D341Med (cell line): ENCODE measurements around the gene NPNT.
"Not testable (repeated sequence)": the region's sequence is repeated elsewhere in the genome, so short reads cannot be mapped to it uniquely, and the experiment has no call there.

Source experiments
- DNase-seq: peaks from one replicate; pipeline ENCODE4 v3.0.0; 2012; ENCODE audit warnings: low spot score

NPNT gene

DNA sequence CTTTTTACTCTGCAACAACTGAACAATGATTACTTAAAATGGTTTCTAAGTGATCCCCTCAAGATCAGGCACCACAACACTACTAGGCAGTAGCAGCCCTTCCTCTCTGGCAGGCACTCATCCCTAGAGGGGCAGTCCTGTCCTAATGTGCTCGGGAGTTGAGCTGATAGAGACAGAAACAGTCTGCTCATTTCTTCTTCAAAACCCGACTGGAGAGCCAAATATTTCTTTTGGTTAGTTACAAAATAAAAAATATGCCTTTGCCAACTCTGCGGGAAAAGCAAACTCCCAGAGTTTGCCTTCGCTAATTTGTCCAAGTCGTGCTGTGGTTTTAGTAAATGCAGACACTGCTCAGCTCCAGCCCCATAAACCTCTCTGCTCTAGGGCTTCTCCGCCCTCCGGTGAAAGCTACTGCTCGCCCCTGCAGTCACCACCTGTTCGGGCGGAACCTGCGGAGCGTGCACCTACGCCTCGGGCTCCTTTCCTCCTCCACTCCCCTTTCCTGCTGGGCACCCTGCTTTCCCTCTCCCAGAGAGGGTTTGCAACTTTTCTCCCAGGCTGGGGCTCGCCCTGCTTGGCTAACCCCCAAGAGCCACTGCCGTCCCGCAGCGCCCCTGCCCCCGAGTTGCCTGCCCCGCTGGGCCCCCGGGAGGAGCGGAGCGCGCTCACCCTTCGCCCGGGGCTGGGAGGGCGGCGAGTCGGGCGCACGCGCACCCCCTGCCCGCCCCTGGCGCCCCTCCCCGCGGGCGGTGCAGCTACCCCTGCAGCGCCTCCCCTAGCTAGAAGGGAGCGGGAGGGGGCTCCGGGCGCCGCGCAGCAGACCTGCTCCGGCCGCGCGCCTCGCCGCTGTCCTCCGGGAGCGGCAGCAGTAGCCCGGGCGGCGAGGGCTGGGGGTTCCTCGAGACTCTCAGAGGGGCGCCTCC is at the start of gene NPNT:
NPNT (plus strand) TSS at position 812 of the 923 bp plus-strand sequence. CDS start 182 bp downstream, outside the sequence.
- DNase-seq = peak; percentile 77

GRCh38 chr4:105845559-105845958 is 49.7 kb upstream of the NPNT start:
- no peak for DNase-seq

DNA sequence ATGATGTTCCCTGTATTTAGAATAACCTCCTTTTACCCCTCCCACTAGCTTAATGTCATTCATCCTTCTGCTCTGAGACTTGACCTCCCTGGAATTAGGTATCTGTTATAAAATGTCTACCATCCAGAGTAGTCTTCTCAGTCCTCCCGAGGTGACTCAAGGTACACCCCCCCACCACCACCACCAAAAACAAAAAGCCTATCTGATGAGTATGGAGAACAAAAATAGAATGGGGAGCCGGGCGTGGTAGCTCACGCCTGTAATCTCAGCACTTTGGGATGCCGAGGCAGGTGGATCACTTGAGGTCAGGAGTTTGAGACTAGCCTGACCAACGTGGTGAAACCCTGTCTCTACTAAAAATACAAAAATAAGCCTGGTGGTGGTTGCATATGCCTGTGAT is 46.9 kb upstream of the NPNT start:
- DNase-seq = not testable (repeated sequence)

GRCh38 chr4:105851196-105851595 is 44.1 kb upstream of the NPNT start:
- DNase-seq = no peak

- DNase-seq = not testable (repeated sequence)
Observed at GRCh38 chr4:105852230-105852629, 43.0 kb upstream of the NPNT start.

DNA sequence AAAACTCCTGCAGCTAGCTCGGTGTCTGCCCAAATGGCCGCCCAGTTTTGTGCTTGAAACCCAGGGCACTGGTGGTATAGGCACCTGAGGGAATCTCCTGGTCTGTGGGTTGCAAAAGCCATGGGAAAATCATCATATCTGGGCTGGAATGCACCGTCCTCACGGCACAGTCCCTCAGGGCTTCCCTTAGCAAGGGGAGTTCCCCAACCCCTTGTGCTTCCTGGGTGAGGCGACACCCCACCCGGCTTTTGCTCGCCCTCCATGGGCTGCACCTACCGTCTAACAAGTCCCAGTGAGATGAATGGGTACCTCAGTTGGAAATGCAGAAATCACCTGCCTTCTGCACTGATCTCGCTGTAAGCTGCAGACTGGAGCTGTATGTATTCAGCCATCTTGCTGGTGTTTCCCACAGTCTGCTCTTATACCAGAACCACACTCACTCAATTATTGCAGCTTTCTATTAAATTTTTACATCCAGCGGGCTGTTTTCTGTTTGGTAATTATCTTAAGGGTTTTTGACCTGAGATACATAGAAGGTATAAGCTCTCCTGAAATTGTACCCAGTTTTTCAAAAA is 36.7 kb upstream of the NPNT start:
- DNase-seq = no peak

GRCh38 chr4:105859233-105859632 is 36.0 kb upstream of the NPNT start:
- DNase-seq = no peak

DNA sequence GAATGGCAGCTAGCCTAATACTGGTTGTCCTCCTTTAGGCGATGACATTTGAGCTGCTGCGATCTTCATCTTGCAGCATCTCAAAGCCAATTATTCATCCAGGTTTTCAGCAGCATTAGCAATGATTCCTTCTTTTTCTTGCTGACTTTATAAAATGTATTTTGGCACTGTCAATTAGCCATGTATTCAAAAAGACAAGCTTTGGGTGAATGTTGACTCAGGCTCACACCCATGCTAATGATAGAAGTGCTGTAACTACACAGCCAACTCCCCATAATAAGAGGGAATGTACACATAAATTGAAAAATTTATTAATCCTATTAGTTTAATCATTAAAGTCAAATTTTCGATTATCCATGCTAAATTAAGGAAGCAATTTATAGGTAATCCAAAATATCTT is 24.3 kb upstream of the NPNT start:
- no peak for DNase-seq

DNA sequence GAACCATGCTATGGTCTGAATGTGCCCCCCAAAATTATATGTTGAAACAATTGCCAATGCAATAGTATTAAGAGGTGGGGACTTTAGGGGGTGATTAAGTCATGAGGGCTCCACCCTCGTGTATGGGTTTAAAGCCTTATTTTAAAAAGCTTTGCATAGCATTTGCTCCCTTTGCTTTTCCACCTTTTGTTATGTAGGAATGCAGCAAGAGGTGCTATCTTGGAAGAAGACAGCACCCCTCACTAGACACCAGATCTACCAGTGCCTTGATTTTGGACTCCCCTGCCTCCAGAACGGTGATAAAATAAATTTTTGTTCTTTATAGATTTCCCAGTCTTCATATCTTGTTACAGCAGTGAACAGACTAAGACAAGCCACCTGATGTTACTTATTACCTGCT is 23.3 kb upstream of the NPNT start:
- DNase-seq = no peak

GRCh38 chr4:105875233-105875632 is 20.0 kb upstream of the NPNT start:
- DNase-seq = no peak

DNA sequence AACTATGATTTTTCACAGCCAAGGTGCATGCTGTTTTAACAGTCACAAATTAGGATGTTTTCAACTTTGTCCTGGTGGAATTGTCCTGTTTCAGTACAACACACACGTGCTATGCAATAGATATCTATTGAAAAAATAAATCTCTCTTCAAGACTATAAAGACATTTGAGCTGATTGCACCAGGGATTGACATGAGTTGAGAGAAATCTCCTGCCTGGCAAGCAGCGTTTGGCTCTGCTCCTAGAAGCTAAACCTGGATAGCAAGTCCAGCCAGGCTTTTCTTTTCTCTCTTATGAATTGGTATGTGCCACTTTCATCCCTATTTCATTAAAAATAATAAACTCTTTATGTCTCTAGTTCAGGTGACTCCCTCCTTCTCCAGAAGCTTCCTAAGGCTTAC is 16.6 kb upstream of the NPNT start:
- DNase-seq = no peak

GRCh38 chr4:105887508-105887907 is 7.8 kb upstream of the NPNT start:
- DNase-seq = no peak

GRCh38 chr4:105895583-105896460 is 551 bp downstream of the NPNT start:
- peak; percentile 60 for DNase-seq

DNA sequence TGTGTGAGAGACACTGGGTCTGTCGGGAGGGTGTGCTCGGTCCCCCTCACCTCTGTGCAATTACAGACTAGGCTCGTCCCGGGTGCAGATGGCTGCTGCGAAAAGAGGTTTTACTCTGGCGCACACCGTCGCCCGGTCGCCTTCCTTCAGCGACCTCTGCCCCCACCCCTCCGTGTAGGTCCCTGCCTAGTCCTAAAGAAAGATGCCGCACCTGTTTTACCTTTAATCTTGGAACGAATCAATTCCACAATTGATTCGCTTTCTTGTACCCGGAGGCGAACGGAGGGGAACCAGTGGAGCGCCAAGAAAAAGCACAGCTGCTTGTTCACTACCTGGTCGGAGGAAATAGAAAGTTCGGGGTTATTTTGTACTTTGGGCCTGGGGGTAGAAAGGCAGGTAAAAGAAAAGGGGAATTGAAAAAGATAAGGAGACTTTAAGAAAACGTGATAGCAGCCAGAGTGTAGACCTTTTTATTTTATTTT is 1.2 kb downstream of the NPNT start:
- no peak for DNase-seq

- DNase-seq = no peak
Observed at GRCh38 chr4:105896984-105897775, 1.9 kb downstream of the NPNT start.

DNA sequence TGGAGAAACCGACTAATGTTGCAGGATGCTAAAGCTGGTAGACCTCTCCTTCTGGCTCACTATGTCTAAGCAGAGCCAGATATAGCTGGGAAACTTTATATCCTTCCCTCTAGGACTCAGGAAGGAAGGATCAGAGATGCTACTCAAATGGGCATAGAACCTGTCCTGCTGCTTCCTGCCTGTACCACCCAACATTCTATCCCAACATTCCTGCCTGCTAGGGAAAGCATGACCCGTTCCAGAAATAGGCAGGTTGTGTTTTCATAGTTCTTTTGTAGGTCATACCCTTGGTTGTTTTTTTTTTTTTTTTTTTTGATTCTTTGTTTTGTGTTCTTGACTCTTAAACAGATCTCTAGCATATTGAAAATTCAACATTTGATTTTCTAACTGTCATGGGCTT is 5.3 kb downstream of the NPNT start:
- DNase-seq = no peak

GRCh38 chr4:105902550-105903262 is 7.4 kb downstream of the NPNT start:
- DNase-seq = no peak

GRCh38 chr4:105909787-105910281 is 14.6 kb downstream of the NPNT start:
- no peak for DNase-seq

DNA sequence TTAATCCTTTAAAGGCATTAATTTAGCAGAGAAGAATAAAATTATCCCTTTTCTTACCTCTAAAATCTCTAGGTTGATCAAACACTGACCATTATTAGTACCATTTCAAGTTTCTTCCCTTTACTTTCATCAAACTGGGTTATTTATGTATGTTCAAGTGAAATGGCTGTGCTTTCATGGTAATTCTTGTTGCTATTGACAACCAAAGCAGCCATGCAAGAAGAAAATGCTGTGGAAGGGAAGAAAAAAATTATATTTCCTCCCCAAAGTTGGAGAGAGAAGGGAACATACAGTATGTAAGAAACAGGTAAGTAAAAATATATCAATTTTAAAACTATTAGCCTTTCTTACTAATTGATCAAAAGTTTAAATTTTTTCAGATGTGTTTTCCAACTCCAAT is 16.2 kb downstream of the NPNT start:
- DNase-seq = no peak

DNA sequence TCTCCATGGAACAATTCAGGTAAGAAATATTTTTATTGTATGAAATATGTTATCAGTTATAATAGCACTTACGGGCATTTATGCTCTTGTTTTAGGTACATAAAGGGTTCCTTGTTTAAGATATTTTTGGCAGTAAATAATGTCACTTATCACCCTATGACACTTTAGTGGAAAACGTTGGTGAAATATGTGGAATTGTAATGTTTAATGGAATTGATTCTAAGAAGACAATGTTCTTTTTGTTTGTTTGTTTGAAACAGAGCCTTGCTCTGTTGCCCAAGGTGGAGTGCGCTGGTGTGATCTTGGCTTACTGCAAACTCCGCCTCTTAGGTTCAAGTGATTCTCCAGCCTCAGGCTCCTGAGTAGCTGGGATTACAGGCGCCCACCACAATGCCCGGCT is 17.4 kb downstream of the NPNT start:
- DNase-seq = no peak
